Measurements from ENCODE around the gene ST3GAL2.

ST3GAL2 gene

DNA sequence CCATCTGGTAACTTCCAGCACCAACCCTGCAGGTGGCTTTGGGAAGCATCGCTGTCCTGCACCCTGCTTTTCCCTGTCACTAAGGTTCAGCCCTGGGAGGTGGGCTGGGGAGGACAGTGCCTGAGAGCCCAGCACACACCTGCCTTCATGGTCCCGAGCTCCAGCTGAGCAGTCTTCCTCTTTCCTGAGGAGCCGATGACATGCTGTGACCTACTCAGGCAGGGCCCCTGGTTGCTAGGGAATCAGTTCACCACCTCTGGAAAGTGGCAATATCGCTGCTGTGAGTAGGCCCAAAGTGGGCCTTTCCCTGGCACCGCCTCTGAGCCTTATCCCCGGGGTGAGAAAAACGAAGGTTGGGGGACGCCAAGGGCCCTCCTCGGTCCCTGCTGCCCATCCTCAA lies 17.9 kb downstream of the ST3GAL2 start:
- Mint-ChIP-seq H3K27ac (peak overlapping the region; percentile 25), H3K9me3 (no peaks in the 10 kb centered on the region), H3K4me3 (no peak overlapping the region), H3K36me3 (ENCODE audit: low read depth) (peaks cover 16% of the 10 kb centered on the region), H3K4me1 (peaks cover 91% of the 10 kb centered on the region), H3K27me3 (ENCODE audit: low read depth, poor library complexity) (no peaks in the 10 kb centered on the region)
- DNase-seq: no peak
- TF ChIP-seq, protein P1, sequence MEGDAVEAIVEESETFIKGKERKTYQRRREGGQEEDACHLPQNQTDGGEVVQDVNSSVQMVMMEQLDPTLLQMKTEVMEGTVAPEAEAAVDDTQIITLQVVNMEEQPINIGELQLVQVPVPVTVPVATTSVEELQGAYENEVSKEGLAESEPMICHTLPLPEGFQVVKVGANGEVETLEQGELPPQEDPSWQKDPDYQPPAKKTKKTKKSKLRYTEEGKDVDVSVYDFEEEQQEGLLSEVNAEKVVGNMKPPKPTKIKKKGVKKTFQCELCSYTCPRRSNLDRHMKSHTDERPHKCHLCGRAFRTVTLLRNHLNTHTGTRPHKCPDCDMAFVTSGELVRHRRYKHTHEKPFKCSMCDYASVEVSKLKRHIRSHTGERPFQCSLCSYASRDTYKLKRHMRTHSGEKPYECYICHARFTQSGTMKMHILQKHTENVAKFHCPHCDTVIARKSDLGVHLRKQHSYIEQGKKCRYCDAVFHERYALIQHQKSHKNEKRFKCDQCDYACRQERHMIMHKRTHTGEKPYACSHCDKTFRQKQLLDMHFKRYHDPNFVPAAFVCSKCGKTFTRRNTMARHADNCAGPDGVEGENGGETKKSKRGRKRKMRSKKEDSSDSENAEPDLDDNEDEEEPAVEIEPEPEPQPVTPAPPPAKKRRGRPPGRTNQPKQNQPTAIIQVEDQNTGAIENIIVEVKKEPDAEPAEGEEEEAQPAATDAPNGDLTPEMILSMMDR (IDR thresholded peaks at IDR 0.05): no peak

DNA sequence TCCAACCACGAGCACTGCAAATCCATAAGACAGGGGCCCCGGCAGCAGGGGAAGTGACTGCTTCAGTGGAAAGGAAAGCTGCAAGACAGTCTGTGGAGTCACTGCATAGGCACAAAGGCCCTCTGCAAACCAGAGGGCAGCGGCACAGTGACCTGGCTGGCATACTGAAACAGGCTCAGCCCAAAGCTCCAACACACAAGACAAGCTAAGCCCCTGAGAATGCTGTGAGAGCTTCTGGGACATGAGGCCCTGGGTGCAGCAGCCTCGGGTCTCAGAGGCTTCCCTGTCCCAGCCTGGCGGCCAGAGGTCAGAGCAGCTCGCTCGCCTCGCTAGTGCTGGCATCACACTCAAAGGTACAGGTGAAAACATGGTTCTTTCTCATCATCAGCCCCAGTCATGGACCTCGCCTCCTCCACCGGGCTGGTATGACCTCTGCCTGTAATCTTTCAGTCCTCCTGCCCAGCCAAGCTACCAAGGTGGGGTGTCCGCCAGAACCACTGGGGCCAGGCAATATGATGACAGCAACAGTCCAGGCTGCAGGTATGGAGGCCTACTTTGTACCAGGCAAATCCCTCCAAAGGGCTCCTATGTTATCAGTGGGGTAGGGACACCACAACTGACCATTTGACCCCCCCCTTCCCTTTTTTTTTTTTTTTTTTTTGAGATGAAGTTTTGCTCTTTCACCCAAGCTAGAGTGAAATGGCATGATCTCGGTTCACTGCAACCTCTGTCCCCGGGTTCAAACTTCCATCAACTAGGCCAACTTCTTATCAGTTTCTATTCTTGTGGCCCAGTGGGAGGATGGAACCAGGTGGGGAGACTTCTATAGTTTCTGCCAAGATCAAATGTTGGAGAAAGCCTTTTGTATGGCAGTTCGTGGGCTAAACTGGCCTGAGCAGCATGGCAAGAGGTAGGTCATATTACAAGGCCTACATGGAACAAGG lies 19.2 kb downstream of the ST3GAL2 start:
- Mint-ChIP-seq H3K4me1 (peaks cover 85% of the 10 kb centered on the region), H3K36me3 (ENCODE audit: low read depth) (peaks cover 20% of the 10 kb centered on the region), H3K9me3 (no peaks in the 10 kb centered on the region), H3K27ac (peak overlapping the region; percentile 84), H3K4me3 (no peak overlapping the region), H3K27me3 (ENCODE audit: low read depth, poor library complexity) (no peaks in the 10 kb centered on the region)
- TF ChIP-seq, protein P1 (IDR thresholded peaks at IDR 0.05): no peak
- DNase-seq: no peak

DNA sequence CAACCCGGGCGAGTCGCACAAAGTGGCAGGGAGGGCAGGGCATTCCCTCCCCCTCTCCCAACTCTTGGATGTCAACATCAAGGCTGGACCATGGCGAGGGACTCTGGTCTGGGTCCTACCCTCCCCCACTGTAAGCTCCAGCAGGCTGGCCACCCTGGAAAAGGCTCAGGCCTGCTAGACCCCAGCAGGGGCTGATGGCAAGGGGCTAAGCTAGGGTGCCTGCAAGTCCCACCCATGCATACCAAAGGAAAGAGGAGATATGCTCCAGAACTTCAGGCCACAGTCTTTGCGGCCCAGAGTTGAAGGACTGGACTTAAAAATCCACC lies 19.9 kb downstream of the ST3GAL2 start:
- no peak overlapping the region for H3K4me3 Mint-ChIP-seq
- H3K27me3 Mint-ChIP-seq (ENCODE audit: low read depth, poor library complexity): no peaks in the 10 kb centered on the region
- peak overlapping the region; percentile 84 for H3K27ac Mint-ChIP-seq
- TF ChIP-seq, protein P1 (IDR thresholded peaks at IDR 0.05): no peak
- no peaks in the 10 kb centered on the region for H3K9me3 Mint-ChIP-seq
- DNase-seq: no peak
- peaks cover 88% of the 10 kb centered on the region for H3K4me1 Mint-ChIP-seq
- H3K36me3 Mint-ChIP-seq (ENCODE audit: low read depth): peaks cover 24% of the 10 kb centered on the region

DNA sequence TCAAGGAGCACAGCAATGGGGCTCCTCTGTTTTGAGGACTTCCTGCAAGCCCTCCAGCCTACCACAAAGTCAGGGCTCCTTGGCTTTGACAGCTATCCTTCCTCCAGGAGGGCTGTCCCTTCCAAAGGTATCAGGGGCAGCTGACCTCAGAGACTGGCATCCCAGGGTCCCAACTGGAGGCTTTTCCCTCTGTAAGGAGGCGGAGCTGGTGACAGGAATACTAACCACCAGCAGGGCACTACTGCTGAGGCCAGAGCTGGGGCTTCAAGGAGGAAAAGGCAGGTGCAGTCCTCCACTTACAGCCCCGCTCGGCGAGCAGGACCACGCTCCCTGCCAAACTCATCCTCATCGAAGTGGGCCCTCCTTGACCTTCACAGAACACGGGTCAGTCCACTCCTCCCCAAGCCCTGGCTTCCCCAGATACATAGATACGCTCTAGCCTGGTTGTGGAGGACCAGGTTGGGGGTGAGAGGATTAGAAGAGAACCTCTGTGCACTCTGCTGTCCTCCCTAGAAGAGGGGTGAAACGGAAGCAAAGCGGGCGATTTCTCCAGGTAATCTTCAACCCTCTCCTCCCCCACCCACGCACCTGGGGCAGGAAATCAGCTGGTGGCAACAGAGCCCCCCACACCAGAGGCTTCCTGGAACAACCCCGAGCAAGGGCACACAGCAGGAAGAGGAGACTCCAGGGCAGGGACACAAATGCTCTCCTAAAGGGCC lies 20.5 kb downstream of the ST3GAL2 start:
- Mint-ChIP-seq H3K36me3 (ENCODE audit: low read depth) (peaks cover 24% of the 10 kb centered on the region), H3K4me3 (no peak overlapping the region), H3K4me1 (peaks cover 86% of the 10 kb centered on the region), H3K27ac (peak overlapping the region; percentile 82), H3K9me3 (no peaks in the 10 kb centered on the region), H3K27me3 (ENCODE audit: low read depth, poor library complexity) (no peaks in the 10 kb centered on the region)
- DNase-seq: no peak
- TF ChIP-seq, protein P1 (IDR thresholded peaks at IDR 0.05): no peak

DNA sequence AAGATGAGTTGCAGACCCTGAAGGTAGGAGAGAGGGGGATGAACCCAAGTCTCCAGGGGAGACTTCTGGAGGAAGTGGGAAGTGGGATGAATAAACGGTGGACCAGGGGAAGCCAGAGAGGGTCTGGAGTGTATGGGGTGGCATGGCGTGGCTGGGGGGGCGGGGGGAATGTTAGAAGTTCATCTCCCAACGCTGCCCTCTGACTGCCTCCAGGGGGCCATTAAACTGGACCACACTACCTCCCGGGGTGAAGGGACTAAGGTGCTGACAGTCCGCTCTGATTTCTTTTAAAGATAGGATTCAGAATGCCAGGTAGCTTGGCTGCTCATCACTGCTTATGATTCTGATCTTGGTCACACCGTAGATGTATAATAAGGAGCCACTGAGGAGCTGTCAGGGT lies 21.2 kb downstream of the ST3GAL2 start:
- Mint-ChIP-seq H3K27me3 (ENCODE audit: low read depth, poor library complexity) (no peaks in the 10 kb centered on the region), H3K36me3 (ENCODE audit: low read depth) (peaks cover 20% of the 10 kb centered on the region), H3K9me3 (no peaks in the 10 kb centered on the region), H3K4me3 (no peak overlapping the region), H3K27ac (peak overlapping the region; percentile 85), H3K4me1 (peaks cover 79% of the 10 kb centered on the region)
- no peak for DNase-seq
- TF ChIP-seq, protein P1 (IDR thresholded peaks at IDR 0.05): no peak
